PFSK-1 (cell line): ENCODE data around the gene RAPH1.

ENCODE experiments used
- FOXP2 ChIP-seq: optimal IDR thresholded peaks from 2 replicates; pipeline ENCODE3; 2011; ENCODE audit warnings: borderline replicate concordance, control low read depth, inconsistent platforms; ENCODE audit not compliant: insufficient read depth; ENCODE audit errors: extremely low read length, extremely low read depth
- POLR2AphosphoS5 ChIP-seq: IDR thresholded peaks from 2 replicates; pipeline ENCODE4 v1.6.1; 2012; ENCODE audit warnings: low read depth, mild to moderate bottlenecking, control low read depth, low read length, moderate library complexity
- REST ChIP-seq, 2 experiments: IDR thresholded peaks; 2 replicates each; pipeline versions ENCODE4 v1.6.1 to v1.8.0; 2011 to 2012; ENCODE audit warnings: low read depth in 2 of 2, low read length in 2 of 2, control low read depth in 1 of 2, inconsistent platforms in 1 of 2, mild to moderate bottlenecking in 1 of 2, moderate library complexity in 1 of 2; ENCODE audit not compliant: insufficient read depth in 1 of 2
- SIN3A ChIP-seq: IDR thresholded peaks from 2 replicates; pipeline ENCODE4 v1.6.1; 2012; ENCODE audit warnings: mild to moderate bottlenecking, low read length, moderate library complexity, borderline replicate concordance; ENCODE audit not compliant: insufficient read depth
- TAF1 ChIP-seq: IDR thresholded peaks from 2 replicates; pipeline ENCODE4 v1.6.1; 2012; ENCODE audit warnings: low read length, control low read depth, borderline replicate concordance; ENCODE audit not compliant: insufficient read depth

The RAPH1 gene

DNA sequence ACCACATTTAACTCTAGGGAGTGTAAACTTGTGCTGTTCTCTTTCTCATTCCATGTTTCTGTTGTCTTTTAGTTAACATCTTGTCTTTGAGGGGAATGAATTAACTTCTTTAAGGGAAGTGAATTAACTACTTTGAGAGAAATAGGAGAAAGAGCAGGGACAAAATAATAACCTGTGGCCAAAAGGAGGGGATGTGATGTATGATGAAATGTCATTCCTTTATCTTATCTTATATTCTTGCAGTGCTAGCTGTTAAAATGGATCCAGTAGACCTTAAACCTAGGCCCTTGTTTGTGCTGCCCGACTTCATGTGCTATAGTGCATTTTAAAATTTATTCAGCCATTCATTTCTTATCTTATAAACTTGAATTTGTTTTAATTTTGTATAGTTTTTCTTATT, 188.5 kb downstream of the RAPH1 start:
- TF ChIP-seq SIN3A: no peak
- TF ChIP-seq TAF1: no peak
- TF ChIP-seq POLR2AphosphoS5: no peak
- TF ChIP-seq REST (IDR thresholded peaks at IDR 0.05; ENCODE audit: insufficient read depth in 1 of 2, low read depth in 2 of 2, low read length in 2 of 2): no peak
- no peak for TF ChIP-seq FOXP2

- TF ChIP-seq SIN3A: no peak
- no peak for TF ChIP-seq TAF1
- TF ChIP-seq REST (IDR thresholded peaks at IDR 0.05; ENCODE audit: insufficient read depth in 1 of 2, low read depth in 2 of 2, low read length in 2 of 2): no peak
- no peak for TF ChIP-seq FOXP2
- no peak for TF ChIP-seq POLR2AphosphoS5
Observed at GRCh38 chr2:203344667-203345066, 190.4 kb downstream of the RAPH1 start.
